ENCODE measurements around the gene ZBTB8A. TPM values are rescaled to one million over a fixed set of nuclear protein-coding genes. Genes with fewer than 3 reads are reported as not detected.
"Not testable (repeated sequence)": the region's sequence is repeated elsewhere in the genome, so short reads cannot be mapped to it uniquely, and the experiment has no call there.

The ZBTB8A gene
- total RNA-seq, 2 donors from 2014 or later = not detected

- Mint-ChIP-seq H3K27ac (no peak overlapping the region), H3K4me1 (peaks cover 4% of the 10 kb centered on the region)
Observed at GRCh38 chr1:32549616-32550015, 10.4 kb downstream of the ZBTB8A start.

GRCh38 chr1:32554288-32554687 lies 15.1 kb downstream of the ZBTB8A start:
- Mint-ChIP-seq H3K36me3 (ENCODE audit: low read depth) (no peaks in the 10 kb centered on the region), H3K4me1 (peaks cover 4% of the 10 kb centered on the region), H3K27me3 (peaks cover 6% of the 10 kb centered on the region), H3K4me3 (no peak overlapping the region), H3K27ac (no peak overlapping the region)
- DNase-seq (no peak), ATAC-seq (no peak)
- H3K9me3 ChIP-seq (ENCODE audit: control insufficient read depth, low read length, poor library complexity, severe bottlenecking) = no peaks in the 10 kb centered on the region

More at GRCh38 chr1:32549616-32550015, 10.4 kb downstream of the ZBTB8A start:
- ATAC-seq (no peak), DNase-seq (no peak)
- H3K36me3 Mint-ChIP-seq (ENCODE audit: low read depth) = peaks cover 5% of the 10 kb centered on the region
- H3K4me3 Mint-ChIP-seq = no peak overlapping the region
- no peaks in the 10 kb centered on the region for H3K9me3 ChIP-seq (ENCODE audit: control insufficient read depth, low read length, poor library complexity, severe bottlenecking)
- H3K27me3 Mint-ChIP-seq = peaks cover 14% of the 10 kb centered on the region

- not testable (repeated sequence) for H3K27ac Mint-ChIP-seq; ATAC-seq; H3K4me3 Mint-ChIP-seq; DNase-seq; H3K9me3 ChIP-seq (ENCODE audit: control insufficient read depth, low read length, poor library complexity, severe bottlenecking); H3K36me3 Mint-ChIP-seq (ENCODE audit: low read depth); H3K27me3 Mint-ChIP-seq; H3K4me1 Mint-ChIP-seq
Observed at GRCh38 chr1:32557035-32557434, 17.8 kb downstream of the ZBTB8A start.

GRCh38 chr1:32557812-32558211 lies 18.6 kb downstream of the ZBTB8A start:
- H3K27ac Mint-ChIP-seq = no peak overlapping the region

GRCh38 chr1:32568929-32569328 lies 29.7 kb downstream of the ZBTB8A start:
- H3K9me3 ChIP-seq (ENCODE audit: control insufficient read depth, low read length, poor library complexity, severe bottlenecking) = no peaks in the 10 kb centered on the region
- Mint-ChIP-seq H3K4me1 (no peaks in the 10 kb centered on the region), H3K27me3 (no peaks in the 10 kb centered on the region), H3K4me3 (no peak overlapping the region), H3K36me3 (ENCODE audit: low read depth) (peaks cover 2% of the 10 kb centered on the region), H3K27ac (no peak overlapping the region)
- no peak for DNase-seq
- ATAC-seq = no peak

More at GRCh38 chr1:32557812-32558211, 18.6 kb downstream of the ZBTB8A start:
- Mint-ChIP-seq H3K27me3 (no peaks in the 10 kb centered on the region), H3K4me3 (no peak overlapping the region), H3K36me3 (ENCODE audit: low read depth) (no peaks in the 10 kb centered on the region), H3K4me1 (peaks cover 4% of the 10 kb centered on the region)
- DNase-seq (no peak), ATAC-seq (no peak)
- H3K9me3 ChIP-seq (ENCODE audit: control insufficient read depth, low read length, poor library complexity, severe bottlenecking) = no peaks in the 10 kb centered on the region

- no peaks in the 10 kb centered on the region for H3K9me3 ChIP-seq (ENCODE audit: control insufficient read depth, low read length, poor library complexity, severe bottlenecking)
- DNase-seq = no peak
- ATAC-seq = no peak
Observed at GRCh38 chr1:32580348-32581017, 41.3 kb downstream of the ZBTB8A start.

GRCh38 chr1:32592943-32593342 lies 53.7 kb downstream of the ZBTB8A start:
- no peaks in the 10 kb centered on the region for H3K9me3 ChIP-seq (ENCODE audit: control insufficient read depth, low read length, poor library complexity, severe bottlenecking)
- peaks cover 6% of the 10 kb centered on the region for H3K27me3 Mint-ChIP-seq
- ATAC-seq (no peak), DNase-seq (no peak)
- no peaks in the 10 kb centered on the region for H3K36me3 Mint-ChIP-seq (ENCODE audit: low read depth)
- no peaks in the 10 kb centered on the region for H3K4me1 Mint-ChIP-seq
- H3K4me3 Mint-ChIP-seq = no peak overlapping the region
- H3K27ac Mint-ChIP-seq = no peak overlapping the region

More at GRCh38 chr1:32580348-32581017, 41.3 kb downstream of the ZBTB8A start:
- H3K4me3 Mint-ChIP-seq = no peak overlapping the region
- H3K36me3 Mint-ChIP-seq (ENCODE audit: low read depth) = no peaks in the 10 kb centered on the region
- H3K27ac Mint-ChIP-seq = no peak overlapping the region
- no peaks in the 10 kb centered on the region for H3K27me3 Mint-ChIP-seq
- no peaks in the 10 kb centered on the region for H3K4me1 Mint-ChIP-seq

- Mint-ChIP-seq H3K4me1 (no peaks in the 10 kb centered on the region), H3K27ac (no peak overlapping the region), H3K27me3 (peaks cover 5% of the 10 kb centered on the region), H3K36me3 (ENCODE audit: low read depth) (no peaks in the 10 kb centered on the region), H3K4me3 (no peak overlapping the region)
- DNase-seq = no peak
- no peaks in the 10 kb centered on the region for H3K9me3 ChIP-seq (ENCODE audit: control insufficient read depth, low read length, poor library complexity, severe bottlenecking)
- ATAC-seq = no peak
Observed at GRCh38 chr1:32600034-32600433, 60.8 kb downstream of the ZBTB8A start.

- no peaks in the 10 kb centered on the region for H3K9me3 ChIP-seq (ENCODE audit: control insufficient read depth, low read length, poor library complexity, severe bottlenecking)
- DNase-seq (peak in 1 of 3 donors; percentile 8), ATAC-seq (no peak)
- no peaks in the 10 kb centered on the region for H3K36me3 Mint-ChIP-seq (ENCODE audit: low read depth)
- no peak overlapping the region for H3K4me3 Mint-ChIP-seq
- no peak overlapping the region for H3K27ac Mint-ChIP-seq
- H3K27me3 Mint-ChIP-seq = no peaks in the 10 kb centered on the region
- no peaks in the 10 kb centered on the region for H3K4me1 Mint-ChIP-seq
Observed at GRCh38 chr1:32605711-32606424, 66.6 kb downstream of the ZBTB8A start.

- no peak for ATAC-seq
- no peak overlapping the region for H3K27ac Mint-ChIP-seq
- no peak overlapping the region for H3K4me3 Mint-ChIP-seq
Observed at GRCh38 chr1:32606565-32607371, 67.5 kb downstream of the ZBTB8A start.

GRCh38 chr1:32609180-32609579 lies 70.0 kb downstream of the ZBTB8A start:
- H3K36me3 Mint-ChIP-seq (ENCODE audit: low read depth) = no peaks in the 10 kb centered on the region
- ATAC-seq = no peak
- H3K4me3 Mint-ChIP-seq = no peak overlapping the region
- peaks cover 7% of the 10 kb centered on the region for H3K27me3 Mint-ChIP-seq
- DNase-seq = no peak
- no peak overlapping the region for H3K27ac Mint-ChIP-seq
- H3K9me3 ChIP-seq (ENCODE audit: control insufficient read depth, low read length, poor library complexity, severe bottlenecking) = no peaks in the 10 kb centered on the region
- H3K4me1 Mint-ChIP-seq = peaks cover 3% of the 10 kb centered on the region

More at GRCh38 chr1:32606565-32607371, 67.5 kb downstream of the ZBTB8A start:
- H3K27me3 Mint-ChIP-seq = no peaks in the 10 kb centered on the region
- no peaks in the 10 kb centered on the region for H3K9me3 ChIP-seq (ENCODE audit: control insufficient read depth, low read length, poor library complexity, severe bottlenecking)
- DNase-seq = no peak
- H3K4me1 Mint-ChIP-seq = no peaks in the 10 kb centered on the region
- H3K36me3 Mint-ChIP-seq (ENCODE audit: low read depth) = no peaks in the 10 kb centered on the region

GRCh38 chr1:32611859-32612188 lies 72.6 kb downstream of the ZBTB8A start:
- ATAC-seq = no peak
- Mint-ChIP-seq H3K4me3 (peak overlapping the region; percentile 75), H3K27me3 (peaks cover 7% of the 10 kb centered on the region), H3K36me3 (ENCODE audit: low read depth) (no peaks in the 10 kb centered on the region), H3K4me1 (peaks cover 3% of the 10 kb centered on the region), H3K27ac (no peak overlapping the region)
- no peak for DNase-seq
- H3K9me3 ChIP-seq (ENCODE audit: control insufficient read depth, low read length, poor library complexity, severe bottlenecking) = no peaks in the 10 kb centered on the region

- Mint-ChIP-seq H3K36me3 (ENCODE audit: low read depth) (no peaks in the 10 kb centered on the region), H3K27me3 (peaks cover 7% of the 10 kb centered on the region), H3K4me1 (peaks cover 3% of the 10 kb centered on the region), H3K4me3 (peak overlapping the region; percentile 75), H3K27ac (no peak overlapping the region)
- H3K9me3 ChIP-seq (ENCODE audit: control insufficient read depth, low read length, poor library complexity, severe bottlenecking) = no peaks in the 10 kb centered on the region
- peak; percentile 92 for ATAC-seq
- DNase-seq = peak in 2 of 3 donors; percentile 28 to 34
Observed at GRCh38 chr1:32612189-32612881, 73.1 kb downstream of the ZBTB8A start.

Measured in T-helper 17 cell (primary cell).